Measurements from ENCODE around the gene MYEF2.

The MYEF2 gene

GRCh38 chr15:48177766-48178647 lies at the start of gene MYEF2:
Gene MYEF2 (minus strand): TSS chr15:48178295. CDS start chr15:48178237, 58 bp downstream.
- peak; percentile 91 for DNase-seq

- DNase-seq: no peak
Measured at GRCh38 chr15:48225771-48226170, 47.7 kb upstream of the MYEF2 start.

GRCh38 chr15:48222627-48223026 lies 44.5 kb upstream of the MYEF2 start:
- no peak for DNase-seq

GRCh38 chr15:48221885-48222284 lies 43.8 kb upstream of the MYEF2 start:
- DNase-seq: no peak

GRCh38 chr15:48221261-48221660 lies 43.2 kb upstream of the MYEF2 start:
- DNase-seq: no peak

GRCh38 chr15:48205981-48206380 lies 27.9 kb upstream of the MYEF2 start, which contains the start of gene SLC12A1:
Gene SLC12A1 (plus strand): TSS chr15:48206302. CDS start chr15:48207720, 1,418 bp downstream.
- DNase-seq: no peak

- DNase-seq: no peak
Measured at GRCh38 chr15:48202068-48202467, 24.0 kb upstream of the MYEF2 start.

GRCh38 chr15:48191574-48192225 lies 13.6 kb upstream of the MYEF2 start, which contains the start of gene CTXN2:
Gene CTXN2 (plus strand): TSS chr15:48191665. CDS start chr15:48201301, 9,636 bp downstream.
- no peak for DNase-seq

- DNase-seq: no peak
Measured at GRCh38 chr15:48190932-48191573, 13.0 kb upstream of the MYEF2 start.

GRCh38 chr15:48186271-48186670 lies 8.2 kb upstream of the MYEF2 start:
- DNase-seq: no peak

GRCh38 chr15:48185529-48185928 lies 7.4 kb upstream of the MYEF2 start:
- DNase-seq: no peak

- no peak for DNase-seq
Measured at GRCh38 chr15:48182749-48183148, 4.7 kb upstream of the MYEF2 start.

GRCh38 chr15:48178648-48178931 lies 495 bp upstream of the MYEF2 start:
- no peak for DNase-seq

- peak; percentile 27 for DNase-seq
Measured at GRCh38 chr15:48177383-48177765, 721 bp downstream of the MYEF2 start.

- DNase-seq: no peak
Measured at GRCh38 chr15:48176957-48177356, 1.1 kb downstream of the MYEF2 start.

GRCh38 chr15:48176112-48176511 lies 2.0 kb downstream of the MYEF2 start:
- no peak for DNase-seq

GRCh38 chr15:48175126-48175525 lies 3.0 kb downstream of the MYEF2 start:
- no peak for DNase-seq

GRCh38 chr15:48170981-48171380 lies 7.1 kb downstream of the MYEF2 start:
- DNase-seq: no peak

GRCh38 chr15:48168616-48169015 lies 9.5 kb downstream of the MYEF2 start:
- no peak for DNase-seq

GRCh38 chr15:48153526-48153925 lies 24.6 kb downstream of the MYEF2 start:
- no peak for DNase-seq

GRCh38 chr15:48149858-48150257 lies 28.2 kb downstream of the MYEF2 start:
- no peak for DNase-seq

- no peak for DNase-seq
Measured at GRCh38 chr15:48147358-48147757, 30.7 kb downstream of the MYEF2 start.

- no peak for DNase-seq
Measured at GRCh38 chr15:48145923-48146322, 32.2 kb downstream of the MYEF2 start.

GRCh38 chr15:48144889-48145288 lies 33.2 kb downstream of the MYEF2 start:
- no peak for DNase-seq

Measured in NCI-H2171 (cell line).